H4 (cell line): ENCODE results near the gene GSE1. TPM values are rescaled to one million over a fixed set of nuclear protein-coding genes. Genes with fewer than 3 reads are reported as not detected.
"Not testable (repeated sequence)": the region's sequence is repeated elsewhere in the genome, so short reads cannot be mapped to it uniquely, and the experiment has no call there.

ENCODE experiments used
- DNase-seq: peaks from one replicate; pipeline ENCODE4 v3.0.0-alpha.2; 2015; ENCODE audit warnings: low spot score
- total RNA-seq: library from RNA; depleted of rRNA; stranded (reverse); fragments of >200 nt; shearing (Covaris generic); gene quantifications from 2 replicates; pipeline ENCODE4 v1.2.3, GENCODE V29; 2014

The GSE1 gene
- total RNA-seq, 1 experiment from 2014 or later: 11.9 TPM

DNA sequence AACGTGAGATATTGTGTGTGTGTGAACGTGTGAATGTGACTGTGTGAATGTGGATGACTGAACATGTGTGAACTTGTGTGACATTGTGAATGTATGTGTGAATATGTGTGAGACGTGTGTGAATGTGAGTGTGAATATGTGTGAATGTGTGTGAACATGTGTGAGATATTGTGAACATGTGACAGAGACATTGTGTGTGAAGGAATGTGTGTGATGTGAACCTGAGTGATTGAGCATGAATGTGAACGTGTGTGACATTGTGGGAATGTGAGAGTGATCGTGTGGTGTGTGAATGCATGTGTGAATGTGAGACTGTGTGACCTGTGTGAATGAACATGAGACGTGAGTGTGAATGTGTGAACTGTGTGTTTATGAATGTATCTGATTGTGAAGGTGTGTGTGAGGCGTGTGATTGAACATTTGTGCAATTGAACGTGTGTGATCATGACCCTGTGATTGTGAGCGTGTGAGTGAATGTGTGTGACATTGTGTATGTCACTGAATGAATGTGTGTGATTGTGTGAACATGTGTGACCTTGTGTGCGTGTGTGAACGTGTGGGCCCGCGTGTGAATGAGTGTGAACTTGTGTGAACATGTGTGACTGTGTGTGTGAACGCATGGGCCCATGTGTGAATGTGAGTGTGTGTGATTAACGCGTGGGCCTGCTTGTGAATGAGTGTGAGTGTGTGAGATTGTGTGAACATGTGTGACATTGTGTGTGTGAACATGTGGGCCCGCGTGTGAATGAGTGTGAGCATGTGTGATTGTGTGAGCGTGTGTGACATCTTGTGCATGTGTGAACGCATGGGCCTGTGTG, 23.2 kb upstream of the GSE1 start:
- DNase-seq: no peak

DNA sequence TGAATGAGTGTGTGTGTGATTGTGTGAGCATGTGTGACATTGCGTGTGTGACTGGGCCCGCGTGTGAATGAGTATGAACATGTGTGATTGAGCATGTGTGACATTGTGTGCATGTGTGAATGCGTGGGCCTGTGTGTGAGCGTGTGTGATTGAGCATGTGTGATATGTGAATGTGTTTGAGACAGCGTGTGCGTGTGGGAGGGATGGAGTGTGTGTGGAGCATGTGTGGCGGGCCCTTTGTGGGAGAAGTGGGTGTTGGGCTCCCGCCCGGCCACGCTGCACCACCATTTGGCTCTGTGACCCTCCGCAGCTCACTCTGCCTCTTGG, 22.7 kb upstream of the GSE1 start:
- DNase-seq: no peak

DNA sequence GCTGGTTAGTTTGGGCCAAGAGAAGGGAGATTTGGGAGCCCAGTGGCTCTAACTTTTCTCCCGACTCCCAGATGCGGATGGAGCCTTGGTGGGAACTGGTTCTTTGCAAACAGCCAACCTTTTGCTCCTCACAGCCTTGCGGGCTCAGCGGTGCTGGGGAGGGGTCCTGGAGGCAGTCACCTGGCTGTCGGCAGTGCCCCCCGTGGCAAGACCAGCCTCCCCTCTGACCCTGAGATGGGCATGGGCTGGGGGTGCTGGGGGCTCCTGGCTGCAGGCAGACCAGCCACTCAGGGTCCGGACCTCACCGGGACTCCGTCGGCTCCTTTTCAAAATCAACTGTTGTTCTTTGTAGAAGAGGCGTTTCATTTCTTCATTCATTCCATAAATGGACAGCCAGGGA, 21.7 kb upstream of the GSE1 start:
- no peak for DNase-seq

DNA sequence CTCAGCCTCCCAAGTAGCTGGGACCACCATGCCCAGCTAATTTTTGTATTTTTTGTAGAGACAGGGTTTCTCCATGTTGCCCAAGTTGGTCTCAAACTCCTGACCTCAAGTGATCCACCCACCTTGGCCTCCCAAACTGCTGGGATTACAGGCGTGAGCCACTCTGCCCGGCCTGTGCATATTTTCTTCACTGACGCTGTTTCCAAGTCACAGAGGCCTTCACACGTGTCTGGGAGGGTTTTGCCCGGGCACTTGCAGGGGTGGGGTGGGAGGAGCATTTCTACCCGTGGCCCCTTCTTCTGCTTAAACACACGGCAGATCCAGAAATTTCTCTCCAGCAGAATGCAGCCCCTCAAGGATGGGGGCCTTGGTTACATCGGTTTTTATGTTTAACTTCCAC, 20.8 kb upstream of the GSE1 start:
- DNase-seq: not testable (repeated sequence)

DNA sequence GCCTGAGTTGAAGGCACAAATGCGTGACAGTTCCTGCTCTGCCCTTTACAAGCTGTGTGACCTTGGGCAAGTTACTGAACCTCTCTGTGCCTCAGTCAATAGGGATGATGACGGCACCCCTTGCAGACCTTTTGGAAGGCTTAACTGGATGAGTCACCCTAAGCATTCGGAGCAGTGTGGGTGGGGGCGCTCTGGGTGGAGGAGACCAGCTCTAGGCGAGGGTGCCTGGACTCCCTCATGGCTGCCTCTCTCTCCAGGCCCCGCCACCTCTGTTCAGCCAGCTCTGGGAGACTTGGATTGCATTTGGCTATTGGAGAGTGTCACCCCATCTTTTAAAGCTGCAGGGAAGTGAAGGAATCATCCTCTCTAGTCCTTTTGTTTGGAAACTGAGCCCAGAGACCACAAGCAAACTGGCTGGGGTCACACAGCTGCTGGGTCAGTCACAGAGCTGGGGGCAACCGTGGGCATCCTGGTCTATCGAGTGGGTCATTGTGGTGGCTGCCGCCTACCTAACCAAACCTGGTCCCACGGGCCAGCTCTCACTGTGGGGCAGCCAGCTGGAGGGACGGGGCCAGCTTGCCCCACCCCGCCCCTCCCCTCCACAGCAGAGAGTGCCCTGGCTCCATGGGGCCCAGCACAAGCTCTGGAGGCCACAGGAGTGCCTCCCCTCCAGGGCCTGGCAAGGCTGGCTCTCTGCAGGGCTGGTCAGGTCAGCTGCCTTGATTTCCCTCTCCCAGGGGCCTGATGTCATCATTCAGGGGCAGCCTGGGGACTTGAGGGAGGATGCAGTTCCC, 20.2 kb upstream of the GSE1 start:
- no peak for DNase-seq

DNA sequence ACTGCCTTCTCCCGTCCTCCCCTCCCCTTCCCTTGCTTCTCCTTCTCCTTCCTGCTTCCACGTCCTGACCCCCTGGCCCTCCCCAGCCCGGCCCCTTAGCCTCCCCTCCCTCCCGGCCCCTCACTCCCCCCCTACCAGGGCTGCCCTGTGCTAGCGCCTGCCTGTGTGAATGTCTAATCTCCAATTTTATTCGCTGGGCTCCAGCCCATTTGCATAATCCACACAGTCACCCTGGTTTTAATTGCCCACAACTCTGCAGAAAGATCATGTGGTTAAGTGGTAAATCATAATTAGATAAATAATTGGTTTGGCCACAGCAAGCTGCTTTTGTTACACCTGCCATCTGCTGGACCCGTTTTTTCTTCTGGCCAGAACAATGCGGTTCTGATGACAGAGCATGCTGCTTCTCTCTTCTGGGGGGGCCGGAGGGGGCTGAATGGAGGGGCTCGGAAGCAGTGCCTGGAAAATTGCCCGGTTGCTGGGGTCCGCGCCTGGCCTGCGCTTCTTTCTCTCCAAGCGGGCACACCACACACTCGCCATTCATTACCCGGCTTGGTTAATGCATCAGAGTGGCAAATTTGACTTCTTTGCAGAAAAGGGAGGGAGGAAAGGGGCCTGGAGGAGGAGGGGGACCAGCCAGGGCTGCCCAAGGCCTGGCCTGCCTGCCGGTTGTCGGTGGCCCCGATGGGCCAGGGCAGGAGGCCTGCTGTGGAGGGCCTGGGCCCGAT, 19.5 kb upstream of the GSE1 start:
- DNase-seq: no peak

GRCh38 chr16:85594273-85594977, 18.7 kb upstream of the GSE1 start:
- DNase-seq: no peak

- DNase-seq: no peak
Measured at GRCh38 chr16:85594978-85595661, 18.0 kb upstream of the GSE1 start.

DNA sequence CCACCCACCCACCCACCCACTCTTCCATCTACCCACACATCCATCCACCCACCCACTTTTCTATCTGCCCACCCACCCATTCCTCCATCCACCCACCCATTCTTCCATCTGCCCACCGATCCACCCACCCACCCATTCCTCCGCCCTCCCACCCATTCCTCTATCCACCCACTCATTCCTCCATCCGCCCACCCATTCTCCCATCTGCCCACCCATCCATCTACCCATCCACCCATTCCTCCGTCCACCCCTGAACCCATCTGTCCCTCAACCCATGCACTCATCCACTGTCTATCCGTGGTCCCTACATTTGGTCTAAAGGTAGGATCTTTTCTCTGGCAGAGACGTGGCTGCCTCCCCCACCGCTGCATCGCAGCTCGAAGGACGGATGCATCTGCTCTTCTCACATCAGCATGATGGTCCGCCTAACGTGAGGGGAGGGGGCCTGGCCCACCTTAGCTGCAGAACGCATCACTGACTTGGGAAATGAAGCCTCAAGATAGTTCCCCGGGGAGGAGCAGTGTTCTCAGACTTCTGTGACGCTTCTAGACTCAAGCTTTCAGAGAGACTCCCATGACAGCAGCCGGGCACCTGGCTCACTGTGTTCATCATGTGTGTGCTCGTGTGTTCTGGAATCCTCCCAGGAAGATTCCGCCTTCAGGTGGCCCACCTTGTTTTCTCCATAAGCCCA, 17.2 kb upstream of the GSE1 start:
- DNase-seq: no peak

GRCh38 chr16:85598141-85598540, 15.0 kb upstream of the GSE1 start:
- DNase-seq: no peak

- no peak for DNase-seq
Measured at GRCh38 chr16:85600078-85600477, 13.0 kb upstream of the GSE1 start.

- no peak for DNase-seq
Measured at GRCh38 chr16:85600530-85601271, 12.4 kb upstream of the GSE1 start.

- no peak for DNase-seq
Measured at GRCh38 chr16:85601272-85601639, 11.9 kb upstream of the GSE1 start.

GRCh38 chr16:85601730-85602401, 11.3 kb upstream of the GSE1 start:
- no peak for DNase-seq

DNA sequence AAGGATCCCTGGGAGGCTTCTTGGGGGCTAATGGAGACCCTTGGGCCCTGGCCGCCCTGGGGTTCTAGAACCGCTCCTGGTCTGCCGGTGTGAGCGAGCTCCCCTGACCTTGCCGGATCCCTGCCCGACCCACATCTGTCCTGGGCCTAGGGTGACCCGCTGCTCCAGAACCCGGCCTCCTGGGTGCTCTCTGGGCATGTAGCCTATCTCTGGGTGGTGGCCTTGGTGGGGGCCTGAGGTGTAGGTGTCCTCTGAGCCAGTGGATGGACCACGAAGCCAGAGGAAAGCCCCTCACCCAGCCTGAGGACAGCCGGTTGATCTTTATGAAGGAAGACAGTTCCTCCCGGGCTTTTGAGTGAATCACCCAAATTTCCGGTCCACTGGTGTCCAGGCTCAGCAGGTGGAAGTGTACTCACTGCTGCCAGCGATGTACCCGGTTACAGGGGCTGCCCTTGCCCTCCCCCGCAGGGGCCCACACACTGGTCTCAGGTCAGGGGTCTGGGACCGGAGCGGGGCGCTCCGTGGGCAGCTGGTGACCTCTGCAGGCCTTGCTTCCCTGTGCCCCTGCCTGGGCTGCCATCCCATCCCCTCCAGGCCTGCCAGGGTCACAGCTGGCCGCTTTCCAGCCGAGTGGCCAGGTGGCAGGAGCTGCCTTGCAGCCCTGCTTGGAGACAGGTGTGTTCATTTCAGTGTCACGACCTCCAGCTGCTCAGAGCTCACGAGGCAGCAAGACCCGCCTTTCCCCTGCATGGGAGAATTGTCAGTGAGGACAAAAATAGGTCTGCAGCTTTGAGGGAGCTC, 10.5 kb upstream of the GSE1 start:
- DNase-seq: no peak

- no peak for DNase-seq
Measured at GRCh38 chr16:85603203-85603755, 9.8 kb upstream of the GSE1 start.

- DNase-seq: no peak
Measured at GRCh38 chr16:85604145-85604705, 8.9 kb upstream of the GSE1 start.
